Measurements from ENCODE around the gene IGSF21. TPM values are rescaled to one million over a fixed set of nuclear protein-coding genes. Genes with fewer than 3 reads are reported as not detected.

The IGSF21 gene
- total RNA-seq, 2 experiments from 2014 or later: not detected

- Mint-ChIP-seq H3K4me1 (ENCODE audit: low read depth) (no peaks in the 10 kb centered on the region), H3K4me3 (no peak overlapping the region), H3K9me3 (no peaks in the 10 kb centered on the region), H3K27me3 (peaks cover 13% of the 10 kb centered on the region), H3K36me3 (no peaks in the 10 kb centered on the region), H3K27ac (no peak overlapping the region)
- DNase-seq: no peak
- ChIA-PET POLR2A (no interaction called here), CTCF (no interaction called here)
- intact Hi-C loops (cut with micrococcal nuclease): no loop called here
Measured at GRCh38 chr1:18130356-18130755, 22.8 kb downstream of the IGSF21 start.

GRCh38 chr1:18132022-18132710 is 24.6 kb downstream of the IGSF21 start:
- Mint-ChIP-seq H3K36me3 (no peaks in the 10 kb centered on the region), H3K4me1 (ENCODE audit: low read depth) (no peaks in the 10 kb centered on the region), H3K4me3 (no peak overlapping the region), H3K27me3 (peaks cover 9% of the 10 kb centered on the region), H3K27ac (no peak overlapping the region), H3K9me3 (peaks cover 2% of the 10 kb centered on the region)
- CTCF ChIA-PET: no interaction called here
- DNase-seq: no peak
- POLR2A ChIA-PET: no interaction called here
- intact Hi-C loops (cut with micrococcal nuclease): no loop called here

- no peak overlapping the region for H3K4me3 Mint-ChIP-seq
- intact Hi-C loops (cut with micrococcal nuclease): no loop called here
- ChIA-PET POLR2A (no interaction called here), CTCF (no interaction called here)
- H3K27me3 Mint-ChIP-seq: peaks cover 6% of the 10 kb centered on the region
- H3K4me1 Mint-ChIP-seq (ENCODE audit: low read depth): no peaks in the 10 kb centered on the region
- H3K36me3 Mint-ChIP-seq: no peaks in the 10 kb centered on the region
- DNase-seq: no peak
- peaks cover 2% of the 10 kb centered on the region for H3K9me3 Mint-ChIP-seq
- no peak overlapping the region for H3K27ac Mint-ChIP-seq
Measured at GRCh38 chr1:18132711-18133541, 25.3 kb downstream of the IGSF21 start.

GRCh38 chr1:18134324-18135046 is 26.9 kb downstream of the IGSF21 start:
- no peak overlapping the region for H3K27ac Mint-ChIP-seq
- no peak for DNase-seq
- no peaks in the 10 kb centered on the region for H3K4me1 Mint-ChIP-seq (ENCODE audit: low read depth)
- peaks cover 5% of the 10 kb centered on the region for H3K27me3 Mint-ChIP-seq
- H3K36me3 Mint-ChIP-seq: no peaks in the 10 kb centered on the region
- ChIA-PET POLR2A (no interaction called here), CTCF (no interaction called here)
- no peak overlapping the region for H3K4me3 Mint-ChIP-seq
- peaks cover 2% of the 10 kb centered on the region for H3K9me3 Mint-ChIP-seq
- intact Hi-C loops (cut with micrococcal nuclease): no loop called here

GRCh38 chr1:18137759-18138345 is 30.3 kb downstream of the IGSF21 start:
- intact Hi-C loops (cut with micrococcal nuclease): no loop called here
- POLR2A ChIA-PET: no interaction called here
- H3K4me1 Mint-ChIP-seq (ENCODE audit: low read depth): no peaks in the 10 kb centered on the region
- peaks cover 2% of the 10 kb centered on the region for H3K9me3 Mint-ChIP-seq
- CTCF ChIA-PET: no interaction called here
- H3K27me3 Mint-ChIP-seq: peaks cover 5% of the 10 kb centered on the region
- H3K36me3 Mint-ChIP-seq: no peaks in the 10 kb centered on the region
- DNase-seq: no peak
- no peak overlapping the region for H3K4me3 Mint-ChIP-seq
- no peak overlapping the region for H3K27ac Mint-ChIP-seq

GRCh38 chr1:18139198-18139981 is 31.8 kb downstream of the IGSF21 start:
- peaks cover 2% of the 10 kb centered on the region for H3K9me3 Mint-ChIP-seq
- no peaks in the 10 kb centered on the region for H3K36me3 Mint-ChIP-seq
- H3K4me3 Mint-ChIP-seq: no peak overlapping the region
- no peaks in the 10 kb centered on the region for H3K4me1 Mint-ChIP-seq (ENCODE audit: low read depth)
- no peak overlapping the region for H3K27ac Mint-ChIP-seq
- CTCF ChIA-PET: no interaction called here
- POLR2A ChIA-PET: no interaction called here
- intact Hi-C loops (cut with micrococcal nuclease): no loop called here
- no peak for DNase-seq
- peaks cover 3% of the 10 kb centered on the region for H3K27me3 Mint-ChIP-seq

- peaks cover 2% of the 10 kb centered on the region for H3K9me3 Mint-ChIP-seq
- intact Hi-C loops (cut with micrococcal nuclease): no loop called here
- no peaks in the 10 kb centered on the region for H3K36me3 Mint-ChIP-seq
- no peak for DNase-seq
- CTCF ChIA-PET: interaction anchor here (0.6 kb wide), 1 partner anchor 478 kb away, joined by 3 read pairs; no protein-coding TSS in a partner anchor
- H3K27ac Mint-ChIP-seq: no peak overlapping the region
- no peak overlapping the region for H3K4me3 Mint-ChIP-seq
- POLR2A ChIA-PET: no interaction called here
- peaks cover 3% of the 10 kb centered on the region for H3K27me3 Mint-ChIP-seq
- H3K4me1 Mint-ChIP-seq (ENCODE audit: low read depth): no peaks in the 10 kb centered on the region
Measured at GRCh38 chr1:18140411-18140810, 32.8 kb downstream of the IGSF21 start.

- Mint-ChIP-seq H3K27me3 (peaks cover 5% of the 10 kb centered on the region), H3K36me3 (no peaks in the 10 kb centered on the region), H3K9me3 (no peaks in the 10 kb centered on the region), H3K4me3 (no peak overlapping the region), H3K4me1 (ENCODE audit: low read depth) (no peaks in the 10 kb centered on the region), H3K27ac (no peak overlapping the region)
- ChIA-PET POLR2A (no interaction called here), CTCF (no interaction called here)
- intact Hi-C loops (cut with micrococcal nuclease): no loop called here
- no peak for DNase-seq
Measured at GRCh38 chr1:18141661-18142060, 34.1 kb downstream of the IGSF21 start.

GRCh38 chr1:18142471-18142870 is 34.9 kb downstream of the IGSF21 start:
- no peaks in the 10 kb centered on the region for H3K36me3 Mint-ChIP-seq

GRCh38 chr1:18142969-18143368 is 35.4 kb downstream of the IGSF21 start:
- no peaks in the 10 kb centered on the region for H3K9me3 Mint-ChIP-seq
- ChIA-PET CTCF (no interaction called here), POLR2A (no interaction called here)
- H3K4me1 Mint-ChIP-seq (ENCODE audit: low read depth): no peaks in the 10 kb centered on the region
- no peaks in the 10 kb centered on the region for H3K36me3 Mint-ChIP-seq
- no peak for DNase-seq
- H3K27me3 Mint-ChIP-seq: peaks cover 5% of the 10 kb centered on the region
- no peak overlapping the region for H3K4me3 Mint-ChIP-seq
- intact Hi-C loops (cut with micrococcal nuclease): no loop called here
- no peak overlapping the region for H3K27ac Mint-ChIP-seq

More at GRCh38 chr1:18142471-18142870, 34.9 kb downstream of the IGSF21 start:
- ChIA-PET POLR2A (no interaction called here), CTCF (no interaction called here)
- H3K27ac Mint-ChIP-seq: no peak overlapping the region
- intact Hi-C loops (cut with micrococcal nuclease): no loop called here
- no peak overlapping the region for H3K4me3 Mint-ChIP-seq
- no peak for DNase-seq
- H3K27me3 Mint-ChIP-seq: peaks cover 5% of the 10 kb centered on the region
- H3K9me3 Mint-ChIP-seq: no peaks in the 10 kb centered on the region
- no peaks in the 10 kb centered on the region for H3K4me1 Mint-ChIP-seq (ENCODE audit: low read depth)

- H3K27me3 Mint-ChIP-seq: peaks cover 4% of the 10 kb centered on the region
- H3K36me3 Mint-ChIP-seq: no peaks in the 10 kb centered on the region
- intact Hi-C loops (cut with micrococcal nuclease): no loop called here
- no peaks in the 10 kb centered on the region for H3K4me1 Mint-ChIP-seq (ENCODE audit: low read depth)
- DNase-seq: no peak
- no peak overlapping the region for H3K27ac Mint-ChIP-seq
- CTCF ChIA-PET: no interaction called here
- POLR2A ChIA-PET: no interaction called here
- H3K9me3 Mint-ChIP-seq: no peaks in the 10 kb centered on the region
- H3K4me3 Mint-ChIP-seq: no peak overlapping the region
Measured at GRCh38 chr1:18144062-18144461, 36.5 kb downstream of the IGSF21 start.

Measured in activated CD4-positive, alpha-beta memory T cell treated with anti-CD3 and anti-CD28 coated beads for 36 hours (primary cell).